GM18951 (cell line): ENCODE measurements around the gene ANAPC2.

Experiments
- POLR2A ChIP-seq: IDR thresholded peaks from 4 replicates; pipeline ENCODE4 v1.6.1; 2011; ENCODE audit warnings: mild to moderate bottlenecking; ENCODE audit not compliant: insufficient read length, insufficient read depth; ENCODE audit errors: extremely low read depth
- in situ Hi-C: fragments of 300-500 bp; cut with MboI; formaldehyde crosslinking; loops from one replicate; pipeline ENCODE4 v1.12.0; 2022; ENCODE audit warnings: low sequenced_read_pairs, mixed read lengths, inconsistent platforms; ENCODE audit not compliant: unreplicated experiment

ANAPC2 gene

DNA sequence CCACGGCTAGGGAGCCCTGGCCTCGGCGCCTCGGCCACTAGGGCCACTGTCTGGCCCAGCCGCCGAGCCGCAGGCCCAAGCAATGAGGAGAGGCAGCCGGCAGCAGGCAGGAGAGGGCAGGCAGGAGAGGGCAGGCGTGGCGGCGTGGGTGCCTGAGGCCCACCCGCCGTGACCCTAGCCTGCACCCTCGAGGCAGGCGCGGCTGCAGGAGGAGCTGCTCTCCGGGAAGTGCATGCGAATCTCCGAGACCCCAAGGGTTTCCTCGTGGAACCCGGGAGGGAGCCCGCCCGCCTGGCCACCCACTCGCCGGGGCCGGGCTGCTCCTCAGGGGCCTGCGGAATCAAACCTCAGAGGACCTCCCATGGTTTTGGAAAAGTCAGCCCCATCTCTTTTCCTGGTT lies 40.1 kb downstream of the ANAPC2 start:
- in situ Hi-C loops = no loop called here
- TF ChIP-seq POLR2A = no peak

DNA sequence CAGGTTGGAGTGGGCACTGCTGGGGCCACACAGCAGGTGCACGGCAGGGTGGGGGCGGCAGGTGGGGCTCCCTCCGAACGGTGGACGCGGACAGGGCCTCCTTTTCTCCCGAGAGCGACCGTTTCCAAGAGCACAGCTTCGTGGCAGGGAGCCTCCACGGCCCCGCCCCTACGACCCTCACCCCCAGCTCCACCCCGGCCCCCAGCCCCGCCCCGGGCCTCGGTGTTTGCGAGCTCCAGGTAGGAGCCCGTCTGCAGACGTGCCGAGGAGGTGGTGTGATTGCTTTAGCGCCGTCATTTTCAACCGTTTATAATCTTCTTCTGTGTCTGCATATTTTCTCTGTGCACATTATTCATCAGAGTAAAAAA lies 40.6 kb downstream of the ANAPC2 start:
- in situ Hi-C loops = no loop called here
- no peak for TF ChIP-seq POLR2A

DNA sequence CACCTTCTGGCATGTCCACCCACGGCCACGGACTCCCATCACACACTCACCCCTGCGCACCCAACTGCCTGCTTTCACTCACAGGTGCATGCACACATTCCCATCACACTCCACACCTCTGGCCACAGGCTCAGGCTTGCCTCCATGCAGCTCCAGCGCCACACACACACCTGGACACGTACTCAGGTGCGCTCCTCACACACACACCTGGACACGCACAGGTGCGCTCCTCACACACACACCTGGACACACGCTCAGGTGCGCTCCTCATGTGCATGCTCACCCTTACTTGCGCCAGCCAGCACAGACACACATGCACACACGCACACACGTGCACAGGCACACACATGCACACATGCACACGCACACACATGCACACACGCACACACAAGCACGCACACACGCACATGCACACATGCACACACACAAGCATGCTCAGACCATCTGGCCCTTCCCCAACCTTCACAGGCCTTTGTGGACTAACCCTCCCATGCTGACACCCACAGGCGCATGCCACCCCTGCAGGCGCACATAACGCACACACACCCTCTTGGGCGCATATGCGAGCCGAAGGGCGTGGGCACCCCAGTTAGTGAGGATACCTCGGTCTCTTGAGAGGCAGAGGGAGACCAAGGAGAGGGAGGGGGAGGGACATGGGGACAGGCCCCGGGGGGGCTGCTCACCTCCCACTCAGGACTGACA lies 41.1 kb downstream of the ANAPC2 start:
- in situ Hi-C loops = no loop called here
- no peak for TF ChIP-seq POLR2A

DNA sequence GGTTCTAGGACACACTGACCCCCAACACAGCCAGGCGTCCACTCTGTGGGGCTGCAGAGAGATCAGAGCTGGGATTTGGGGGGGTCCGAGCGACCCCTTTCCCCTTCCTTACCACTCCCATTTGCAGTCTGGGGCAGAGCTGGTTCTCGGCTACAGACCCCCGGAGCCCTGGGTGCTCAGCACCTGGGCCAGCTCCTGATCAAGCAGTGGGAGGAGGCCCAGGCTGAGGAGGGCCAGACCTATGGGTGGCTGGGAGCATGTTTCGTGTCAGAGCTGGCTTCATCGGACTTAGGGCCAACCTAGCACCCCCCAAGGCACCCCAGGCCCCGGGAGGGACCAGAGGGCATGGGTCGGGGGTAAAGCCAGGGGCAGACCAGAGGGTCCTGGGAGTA lies 41.8 kb downstream of the ANAPC2 start:
- TF ChIP-seq POLR2A = no peak
- in situ Hi-C loops = no loop called here

DNA sequence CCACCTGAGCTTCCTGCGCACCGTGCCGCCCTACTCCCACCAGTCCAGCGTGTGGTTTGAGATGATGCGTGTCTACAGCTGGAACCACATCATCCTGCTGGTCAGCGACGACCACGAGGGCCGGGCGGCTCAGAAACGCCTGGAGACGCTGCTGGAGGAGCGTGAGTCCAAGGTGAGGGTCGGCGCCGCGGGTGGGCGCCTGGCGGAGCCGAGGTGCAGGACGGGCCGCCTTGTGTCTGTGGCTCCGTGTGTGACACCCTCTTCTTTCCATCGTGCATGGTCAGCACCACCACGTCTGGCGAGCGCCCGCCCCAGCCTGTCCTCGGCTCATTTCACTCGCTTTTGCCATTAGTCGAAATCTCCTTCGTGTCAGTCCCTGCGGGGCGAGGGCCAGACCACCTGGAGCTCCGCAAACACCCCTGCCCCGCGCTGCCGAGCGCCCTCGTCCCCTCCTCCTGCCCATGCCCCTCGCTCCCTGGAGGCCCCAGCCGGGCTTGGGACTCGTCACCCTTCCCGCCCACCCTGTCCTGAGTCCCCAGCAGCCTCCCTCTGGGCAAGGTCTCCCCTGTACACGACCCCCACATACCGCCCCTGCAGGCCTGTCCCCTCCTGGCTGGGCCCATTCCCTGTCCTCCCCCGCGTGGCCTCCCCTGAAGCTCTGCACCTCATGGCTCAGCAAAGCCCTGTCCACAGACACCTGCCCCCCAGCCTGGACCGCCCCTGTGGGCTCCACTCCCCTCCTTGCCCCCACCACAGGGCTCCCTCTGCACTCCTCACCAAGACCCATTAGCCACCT lies 42.4 kb downstream of the ANAPC2 start:
- in situ Hi-C loops = no loop called here
- TF ChIP-seq POLR2A = no peak

DNA sequence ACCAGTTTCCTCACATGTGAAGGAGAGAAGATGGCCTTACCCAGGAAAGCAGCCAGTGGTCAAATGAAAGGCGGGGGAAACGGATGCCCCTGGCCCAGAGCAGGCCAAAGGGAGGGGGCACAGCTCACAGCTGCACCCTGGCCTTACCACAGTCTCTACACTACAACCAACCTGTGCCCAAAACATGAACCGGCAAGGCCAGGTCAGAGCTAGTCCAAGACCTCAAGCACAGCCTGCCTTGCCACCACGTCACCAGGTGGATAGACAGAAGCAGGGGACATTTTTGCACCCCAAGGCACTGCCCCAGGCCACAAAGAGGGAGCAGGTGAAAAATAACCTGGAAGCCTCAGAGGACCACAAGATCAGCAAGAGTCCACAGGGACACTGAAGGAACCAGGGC lies 44.9 kb downstream of the ANAPC2 start:
- no peak for TF ChIP-seq POLR2A
- in situ Hi-C loops = no loop called here

DNA sequence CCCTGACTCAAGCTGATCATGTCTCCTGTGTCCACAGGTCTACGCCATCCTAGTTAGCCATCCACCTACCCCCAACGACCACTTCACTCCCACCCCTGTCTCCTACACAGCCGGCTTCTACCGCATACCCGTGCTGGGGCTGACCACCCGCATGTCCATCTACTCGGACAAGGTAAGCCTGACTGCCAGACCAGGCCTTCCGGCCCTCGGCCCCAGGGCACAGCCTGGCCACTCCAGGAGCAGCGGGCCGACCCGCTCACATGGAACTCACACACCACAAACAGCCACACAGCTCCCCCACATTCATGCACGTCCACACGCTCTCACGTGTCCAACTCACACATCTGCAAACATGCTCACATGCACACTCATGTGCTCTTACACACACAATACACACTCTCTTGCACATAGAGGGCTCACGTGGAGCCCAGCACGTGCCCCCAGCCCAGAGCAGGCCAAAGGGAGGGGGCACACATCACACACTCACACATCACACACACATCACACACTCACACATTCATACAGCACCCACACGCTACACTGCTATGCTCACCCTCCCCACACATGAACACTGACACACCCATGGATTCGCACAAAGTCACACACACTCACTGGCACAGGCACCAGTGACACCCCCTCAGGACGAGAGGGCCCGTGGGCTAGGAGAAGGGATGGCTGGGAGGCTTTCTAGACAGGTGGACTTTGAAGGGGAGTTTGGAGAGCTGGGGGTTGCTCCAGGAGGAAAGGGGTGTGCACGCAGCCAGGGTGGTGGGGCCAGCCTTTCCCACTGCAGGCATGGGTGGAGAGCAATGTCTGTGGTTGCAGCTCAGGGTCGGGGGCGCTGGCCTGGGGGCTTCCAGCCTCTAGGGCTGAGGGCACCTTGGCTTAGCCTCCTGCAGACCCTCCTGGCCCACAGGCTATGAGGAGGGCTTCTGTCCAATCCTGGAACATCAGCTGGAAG lies 46.1 kb downstream of the ANAPC2 start:
- in situ Hi-C loops = no loop called here
- TF ChIP-seq POLR2A = no peak

DNA sequence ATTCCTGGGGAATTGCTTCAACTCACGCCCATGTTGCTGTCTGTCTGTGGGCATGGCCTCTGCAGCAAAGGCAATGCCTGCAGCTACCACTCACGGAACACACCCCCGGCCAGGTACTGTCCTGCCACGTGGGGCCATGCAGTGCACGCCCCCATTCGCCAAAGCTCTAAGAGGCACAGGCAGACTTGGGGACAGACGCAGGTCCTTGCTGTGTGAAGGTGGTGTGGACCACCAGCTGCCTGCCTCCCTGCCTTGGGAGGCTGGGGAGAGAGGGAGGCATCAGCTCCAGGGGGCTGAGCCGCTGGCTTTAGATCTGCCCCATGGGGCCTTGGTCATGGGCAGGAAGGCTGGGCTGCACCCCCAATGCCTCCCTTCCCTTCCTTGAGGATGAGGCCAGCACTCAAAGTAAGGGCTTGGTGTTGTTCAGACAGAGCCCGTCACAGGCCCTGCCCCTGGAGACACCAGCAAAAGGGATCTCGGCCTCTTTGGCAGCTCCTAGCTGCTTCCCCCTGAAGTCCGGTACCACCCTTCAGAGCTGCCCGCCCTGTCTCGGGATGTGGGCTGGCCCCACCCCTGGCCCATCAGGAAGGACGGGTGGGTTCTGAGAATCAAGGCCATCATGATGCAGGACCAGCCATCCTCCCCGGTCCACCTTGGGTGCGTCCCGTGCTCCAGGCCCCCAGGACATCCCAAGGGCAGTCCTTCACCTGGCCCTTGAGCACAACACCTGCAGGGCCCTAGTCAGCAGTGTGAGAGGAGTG lies 47.1 kb downstream of the ANAPC2 start:
- TF ChIP-seq POLR2A = no peak
- in situ Hi-C loops = no loop called here

DNA sequence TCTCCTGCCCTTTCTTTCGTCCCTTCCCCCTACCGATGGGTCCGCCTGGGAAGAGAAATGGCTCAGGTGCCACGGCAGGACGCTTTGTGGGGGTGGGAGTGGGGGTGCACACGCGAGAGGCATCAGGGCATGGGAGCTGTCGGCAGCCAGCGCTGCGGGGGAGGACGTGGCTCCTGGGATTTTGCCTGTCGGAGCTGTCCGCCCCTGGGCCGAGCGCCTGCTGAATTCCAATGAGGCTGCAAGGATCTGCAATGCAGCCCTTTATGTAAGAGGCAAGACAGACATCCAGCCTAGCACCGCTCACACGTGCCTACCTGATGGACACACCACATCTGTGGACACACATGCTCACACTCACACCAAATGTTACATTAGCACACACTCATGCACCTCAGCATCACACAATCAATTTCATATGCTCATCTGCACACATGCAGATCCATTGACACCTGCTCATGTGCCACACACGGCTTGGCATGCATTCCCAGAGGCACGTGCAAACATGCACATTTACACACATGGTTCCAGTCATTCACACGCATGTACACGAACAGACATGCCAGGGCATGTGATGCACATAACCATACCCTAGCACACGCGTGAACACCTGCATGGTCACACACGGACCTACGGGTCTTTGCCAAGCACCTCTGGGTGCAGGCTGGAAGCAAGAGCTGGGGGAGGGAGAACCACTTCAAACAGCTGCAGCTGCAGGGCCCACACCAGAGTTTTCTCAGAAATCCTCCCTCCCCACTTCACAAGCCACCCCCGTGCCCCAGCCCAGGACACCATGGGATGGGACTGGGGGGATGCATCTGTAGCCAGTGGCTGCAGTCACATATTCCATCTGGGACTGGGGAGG lies 48.0 kb downstream of the ANAPC2 start:
- in situ Hi-C loops = no loop called here
- TF ChIP-seq POLR2A = no peak

DNA sequence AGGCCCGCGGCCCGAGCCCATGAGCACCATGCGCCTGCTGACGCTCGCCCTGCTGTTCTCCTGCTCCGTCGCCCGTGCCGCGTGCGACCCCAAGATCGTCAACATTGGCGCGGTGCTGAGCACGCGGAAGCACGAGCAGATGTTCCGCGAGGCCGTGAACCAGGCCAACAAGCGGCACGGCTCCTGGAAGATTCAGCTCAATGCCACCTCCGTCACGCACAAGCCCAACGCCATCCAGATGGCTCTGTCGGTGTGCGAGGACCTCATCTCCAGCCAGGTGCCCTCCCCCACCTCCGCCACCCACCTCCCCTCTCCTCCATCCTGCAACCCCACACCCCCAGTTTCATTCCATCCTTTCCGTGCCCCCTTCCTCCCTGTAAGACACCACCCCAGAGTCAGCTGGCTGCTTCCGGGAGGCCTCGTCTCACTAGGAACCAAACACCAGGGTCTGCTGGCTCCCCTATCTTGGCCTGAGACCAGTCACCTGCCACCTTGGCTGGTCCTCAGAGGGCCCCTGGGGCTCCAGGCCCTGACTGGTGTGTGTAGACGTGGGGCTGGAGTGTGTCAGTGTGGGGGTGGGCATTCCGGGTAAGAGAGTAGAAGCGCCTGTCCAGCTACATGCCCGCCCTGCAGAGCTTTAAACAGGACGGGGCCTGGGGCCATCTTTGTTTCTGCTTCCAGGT lies 48.8 kb downstream of the ANAPC2 start:
- no peak for TF ChIP-seq POLR2A
- in situ Hi-C loops = no loop called here

DNA sequence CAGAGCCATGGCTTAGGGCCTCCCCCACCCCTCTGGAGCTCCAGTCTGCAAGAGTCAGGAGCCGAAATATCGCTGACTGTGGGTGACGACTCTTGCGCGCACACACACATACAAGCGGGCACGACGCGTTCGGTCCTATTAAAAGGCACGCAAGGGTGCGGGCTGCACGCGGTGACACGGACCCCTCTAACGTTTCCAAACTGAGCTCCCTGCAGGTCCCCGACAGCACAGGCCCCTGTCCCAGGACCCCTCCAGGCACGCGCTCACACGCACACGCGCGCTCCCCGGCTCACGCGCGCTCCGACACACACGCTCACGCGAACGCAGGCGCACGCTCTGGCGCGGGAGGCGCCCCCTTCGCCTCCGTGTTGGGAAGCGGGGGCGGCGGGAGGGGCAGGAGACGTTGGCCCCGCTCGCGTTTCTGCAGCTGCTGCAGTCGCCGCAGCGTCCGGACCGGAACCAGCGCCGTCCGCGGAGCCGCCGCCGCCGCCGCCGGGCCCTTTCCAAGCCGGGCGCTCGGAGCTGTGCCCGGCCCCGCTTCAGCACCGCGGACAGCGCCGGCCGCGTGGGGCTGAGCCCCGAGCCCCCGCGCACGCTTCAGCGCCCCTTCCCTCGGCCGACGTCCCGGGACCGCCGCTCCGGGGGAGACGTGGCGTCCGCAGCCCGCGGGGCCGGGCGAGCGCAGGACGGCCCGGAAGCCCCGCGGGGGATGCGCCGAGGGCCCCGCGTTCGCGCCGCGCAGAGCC lies 49.5 kb downstream of the ANAPC2 start, which contains the start of gene GRIN1:
Gene GRIN1 (plus strand): TSS at position 433 of the 746 bp plus-strand sequence. CDS start 333 bp downstream, outside the sequence.
- in situ Hi-C loops = no loop called here
- no peak for TF ChIP-seq POLR2A
